ENCODE data around the gene RHOA.

Gene RHOA

GRCh38 chr3:49313896-49314688, 97.7 kb downstream of the RHOA start:
- DNase-seq = no peak

- no peak for DNase-seq
These were observed 100.5 kb downstream of the RHOA start for GRCh38 chr3:49311283-49311682.

GRCh38 chr3:49310677-49311076, 101.1 kb downstream of the RHOA start:
- DNase-seq = no peak

Measured in activated CD4-positive, alpha-beta T cell treated with anti-CD3 and anti-CD28 coated beads for 48 hours (primary cell).